ENCODE measurements around the gene SGTB.

DNA sequence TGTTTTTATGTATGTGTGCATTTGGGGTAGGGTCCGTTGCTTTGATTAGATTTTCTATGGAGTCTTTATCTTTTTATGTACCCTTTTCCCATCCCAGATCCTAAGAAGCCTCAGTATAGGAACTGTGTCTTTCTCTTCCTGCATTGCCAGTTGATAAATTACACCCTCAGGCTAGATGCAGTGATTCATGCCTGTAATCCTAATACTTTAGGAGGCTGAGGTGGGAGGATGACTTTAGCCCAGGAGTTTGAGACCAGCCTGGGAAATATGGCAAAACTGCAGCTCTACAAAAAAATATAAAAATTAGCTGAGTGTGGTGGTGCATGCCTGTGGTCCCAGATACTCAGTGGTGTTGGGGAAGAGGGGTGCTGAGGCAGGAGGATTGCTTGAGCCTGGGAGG lies 40.3 kb upstream of the SGTB start:
- TF ChIP-seq YY1 (IDR thresholded peaks at IDR 0.05; ENCODE audit: low read depth), result no peak
- no peak for TF ChIP-seq TAF1 (IDR thresholded peaks at IDR 0.05; ENCODE audit: low read depth)
- TF ChIP-seq EP300 (IDR thresholded peaks at IDR 0.05; ENCODE audit: borderline replicate concordance), result no peak
- TF ChIP-seq RAD21 (IDR thresholded peaks at IDR 0.05; ENCODE audit: low read depth), result no peak
- TF ChIP-seq CREB1 (IDR thresholded peaks at IDR 0.05; ENCODE audit: low read depth), result no peak
- TF ChIP-seq, protein P1, sequence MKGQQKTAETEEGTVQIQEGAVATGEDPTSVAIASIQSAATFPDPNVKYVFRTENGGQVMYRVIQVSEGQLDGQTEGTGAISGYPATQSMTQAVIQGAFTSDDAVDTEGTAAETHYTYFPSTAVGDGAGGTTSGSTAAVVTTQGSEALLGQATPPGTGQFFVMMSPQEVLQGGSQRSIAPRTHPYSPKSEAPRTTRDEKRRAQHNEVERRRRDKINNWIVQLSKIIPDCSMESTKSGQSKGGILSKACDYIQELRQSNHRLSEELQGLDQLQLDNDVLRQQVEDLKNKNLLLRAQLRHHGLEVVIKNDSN (IDR thresholded peaks at IDR 0.05), result no peak
- no peak for TF ChIP-seq EGR1 (IDR thresholded peaks at IDR 0.05)
- TF ChIP-seq, protein P2, sequence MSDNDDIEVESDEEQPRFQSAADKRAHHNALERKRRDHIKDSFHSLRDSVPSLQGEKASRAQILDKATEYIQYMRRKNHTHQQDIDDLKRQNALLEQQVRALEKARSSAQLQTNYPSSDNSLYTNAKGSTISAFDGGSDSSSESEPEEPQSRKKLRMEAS (IDR thresholded peaks at IDR 0.05), result no peak
- TF ChIP-seq CEBPB (IDR thresholded peaks at IDR 0.05), result no peak
- TF ChIP-seq, protein P3, sequence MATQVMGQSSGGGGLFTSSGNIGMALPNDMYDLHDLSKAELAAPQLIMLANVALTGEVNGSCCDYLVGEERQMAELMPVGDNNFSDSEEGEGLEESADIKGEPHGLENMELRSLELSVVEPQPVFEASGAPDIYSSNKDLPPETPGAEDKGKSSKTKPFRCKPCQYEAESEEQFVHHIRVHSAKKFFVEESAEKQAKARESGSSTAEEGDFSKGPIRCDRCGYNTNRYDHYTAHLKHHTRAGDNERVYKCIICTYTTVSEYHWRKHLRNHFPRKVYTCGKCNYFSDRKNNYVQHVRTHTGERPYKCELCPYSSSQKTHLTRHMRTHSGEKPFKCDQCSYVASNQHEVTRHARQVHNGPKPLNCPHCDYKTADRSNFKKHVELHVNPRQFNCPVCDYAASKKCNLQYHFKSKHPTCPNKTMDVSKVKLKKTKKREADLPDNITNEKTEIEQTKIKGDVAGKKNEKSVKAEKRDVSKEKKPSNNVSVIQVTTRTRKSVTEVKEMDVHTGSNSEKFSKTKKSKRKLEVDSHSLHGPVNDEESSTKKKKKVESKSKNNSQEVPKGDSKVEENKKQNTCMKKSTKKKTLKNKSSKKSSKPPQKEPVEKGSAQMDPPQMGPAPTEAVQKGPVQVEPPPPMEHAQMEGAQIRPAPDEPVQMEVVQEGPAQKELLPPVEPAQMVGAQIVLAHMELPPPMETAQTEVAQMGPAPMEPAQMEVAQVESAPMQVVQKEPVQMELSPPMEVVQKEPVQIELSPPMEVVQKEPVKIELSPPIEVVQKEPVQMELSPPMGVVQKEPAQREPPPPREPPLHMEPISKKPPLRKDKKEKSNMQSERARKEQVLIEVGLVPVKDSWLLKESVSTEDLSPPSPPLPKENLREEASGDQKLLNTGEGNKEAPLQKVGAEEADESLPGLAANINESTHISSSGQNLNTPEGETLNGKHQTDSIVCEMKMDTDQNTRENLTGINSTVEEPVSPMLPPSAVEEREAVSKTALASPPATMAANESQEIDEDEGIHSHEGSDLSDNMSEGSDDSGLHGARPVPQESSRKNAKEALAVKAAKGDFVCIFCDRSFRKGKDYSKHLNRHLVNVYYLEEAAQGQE (IDR thresholded peaks at IDR 0.05; ENCODE audit: low read depth), result no peak
- TF ChIP-seq NFIC (IDR thresholded peaks at IDR 0.05), result no peak
- no peak for TF ChIP-seq TCF12 (IDR thresholded peaks at IDR 0.05; ENCODE audit: low read depth)
- TF ChIP-seq ZBTB7A (IDR thresholded peaks at IDR 0.05; ENCODE audit: low read depth), result no peak
- TF ChIP-seq FOXM1 (IDR thresholded peaks at IDR 0.05; ENCODE audit: borderline replicate concordance, low read depth), result no peak

All from Ishikawa (cell line).